Brain microvascular endothelial cell (primary cell): Measurements from ENCODE around the gene SCG5.

Experiments
- DNase-seq: peaks from one replicate; pipeline ENCODE4 v3.0.0-alpha.2; 2020
- H3K27ac ChIP-seq: fragments of 250-450 bp; sonication (Bioruptor Pico); 2 replicates; pipeline ENCODE4 v1.5.1; 2020; ENCODE audit warnings: mild to moderate bottlenecking, moderate library complexity
- H3K27me3 ChIP-seq: fragments of 250-450 bp; sonication (Bioruptor Pico); replicated peaks from 2 replicates; pipeline ENCODE4 v1.5.1; 2020; ENCODE audit warnings: mild to moderate bottlenecking
- H3K36me3 ChIP-seq: fragments of 250-450 bp; sonication (Bioruptor Pico); replicated peaks from 2 replicates; pipeline ENCODE4 v1.5.1; 2020; ENCODE audit warnings: mild to moderate bottlenecking
- H3K4me3 ChIP-seq: 2 replicates; pipeline ENCODE4 v1.5.1; 2011; ENCODE audit warnings: low read depth, mild to moderate bottlenecking, control low read depth, low read length, moderate library complexity
- CTCF ChIP-seq: IDR thresholded peaks from 2 replicates; pipeline ENCODE4 v1.5.1; 2011; ENCODE audit warnings: low read depth, mild to moderate bottlenecking, moderate library complexity, low read length, control low read depth, inconsistent platforms; ENCODE audit errors: missing control alignments
- in situ Hi-C: cut with HindIII; loops from 2 replicates; pipeline ENCODE4 v1.10.0; 2017; ENCODE audit warnings: low sequenced_read_pairs, low pct_ligation_motif_present

Gene SCG5

GRCh38 chr15:32736701-32737061 lies 95.2 kb downstream of the SCG5 start:
- no peak for DNase-seq
- Histone ChIP-seq H3K27me3 (no peaks in the 10 kb centered on the region), H3K4me3 (no peak overlapping the region), H3K27ac (no peak overlapping the region), H3K36me3 (peaks cover 27% of the 10 kb centered on the region)
- in situ Hi-C loops, result no loop called here
- no peak for TF ChIP-seq CTCF

- Histone ChIP-seq H3K36me3 (peaks cover 20% of the 10 kb centered on the region), H3K27ac (no peak overlapping the region), H3K27me3 (no peaks in the 10 kb centered on the region), H3K4me3 (no peak overlapping the region)
- DNase-seq, result no peak
- in situ Hi-C loops, result no loop called here
- TF ChIP-seq CTCF, result no peak
Observed at GRCh38 chr15:32737304-32737703, 95.8 kb downstream of the SCG5 start.

- DNase-seq, result no peak
- no peak overlapping the region for H3K27ac ChIP-seq
- H3K36me3 ChIP-seq, result peaks cover 9% of the 10 kb centered on the region
- in situ Hi-C loops, result no loop called here
- no peak for TF ChIP-seq CTCF
- H3K27me3 ChIP-seq, result no peaks in the 10 kb centered on the region
- no peak overlapping the region for H3K4me3 ChIP-seq
Observed at GRCh38 chr15:32738666-32739065, 97.2 kb downstream of the SCG5 start.

- peaks cover 3% of the 10 kb centered on the region for H3K36me3 ChIP-seq
- no peak for TF ChIP-seq CTCF
- no peak overlapping the region for H3K27ac ChIP-seq
- no peak for DNase-seq
- no peak overlapping the region for H3K4me3 ChIP-seq
- in situ Hi-C loops, result no loop called here
- H3K27me3 ChIP-seq, result no peaks in the 10 kb centered on the region
Observed at GRCh38 chr15:32739522-32740063, 98.1 kb downstream of the SCG5 start.

- no peaks in the 10 kb centered on the region for H3K36me3 ChIP-seq
- no peaks in the 10 kb centered on the region for H3K27me3 ChIP-seq
- H3K4me3 ChIP-seq, result no peak overlapping the region
- in situ Hi-C loops, result no loop called here
- no peak for DNase-seq
- no peak for TF ChIP-seq CTCF
- no peak overlapping the region for H3K27ac ChIP-seq
Observed at GRCh38 chr15:32743411-32744140, 102.1 kb downstream of the SCG5 start.
